Activated T-cell treated with anti-CD3 and anti-CD28 coated beads, Interleukin-2, amount 50 U/mL, for 48 hours (primary cell): ENCODE data around the gene MBLAC1.

Experiments
- DNase-seq, 2 experiments: peaks; one replicate each; pipeline ENCODE4 v3.0.0-alpha.2; 2020

Gene MBLAC1

GRCh38 chr7:100098913-100099312 is 27.9 kb upstream of the MBLAC1 start:
- no peak for DNase-seq

- no peak for DNase-seq
Measured at GRCh38 chr7:100099452-100099851, 27.3 kb upstream of the MBLAC1 start.

- DNase-seq: peak; percentile 90 to 91
Measured at GRCh38 chr7:100100420-100101015, 26.2 kb upstream of the MBLAC1 start.

- peak; percentile 97 to 99 for DNase-seq
Measured at GRCh38 chr7:100101016-100101862, 25.5 kb upstream of the MBLAC1 start, which contains the start of the genes AP4M1 and MCM7. Gene AP4M1, plus strand, starts transcription at chr7:100101643. Its CDS starts 72 bp downstream, at chr7:100101715. Gene MCM7, minus strand, starts transcription at chr7:100101397. Its CDS starts 103 bp downstream, at chr7:100101294.

- no peak for DNase-seq
Measured at GRCh38 chr7:100102950-100103840, 23.6 kb upstream of the MBLAC1 start.

- no peak for DNase-seq
Measured at GRCh38 chr7:100105534-100105933, 21.2 kb upstream of the MBLAC1 start.

- no peak for DNase-seq
Measured at GRCh38 chr7:100106633-100107032, 20.1 kb upstream of the MBLAC1 start.

- no peak for DNase-seq
Measured at GRCh38 chr7:100107125-100107737, 19.5 kb upstream of the MBLAC1 start.

- no peak for DNase-seq
Measured at GRCh38 chr7:100107890-100108289, 18.9 kb upstream of the MBLAC1 start.

GRCh38 chr7:100109521-100110163 is 17.1 kb upstream of the MBLAC1 start:
- DNase-seq: no peak

- no peak for DNase-seq
Measured at GRCh38 chr7:100111156-100111555, 15.6 kb upstream of the MBLAC1 start.

- no peak for DNase-seq
Measured at GRCh38 chr7:100111914-100112313, 14.9 kb upstream of the MBLAC1 start.

- DNase-seq: no peak
Measured at GRCh38 chr7:100115026-100115425, 11.7 kb upstream of the MBLAC1 start.

- DNase-seq: no peak
Measured at GRCh38 chr7:100118388-100119071, 8.2 kb upstream of the MBLAC1 start.

GRCh38 chr7:100119072-100119969 is 7.4 kb upstream of the MBLAC1 start, which contains the start of the genes CNPY4 and TAF6:
Gene CNPY4, plus strand, starts transcription at chr7:100119634. Its CDS starts 111 bp downstream, at chr7:100119745.
Gene TAF6, minus strand, starts transcription at chr7:100119358. Its CDS starts 5,149 bp downstream, at chr7:100114209.
- DNase-seq: peak; percentile 96

- peak; percentile 84 to 85 for DNase-seq
Measured at GRCh38 chr7:100119970-100120732, 6.6 kb upstream of the MBLAC1 start.

- no peak for DNase-seq
Measured at GRCh38 chr7:100120733-100121036, 6.1 kb upstream of the MBLAC1 start.

GRCh38 chr7:100122067-100122466 is 4.7 kb upstream of the MBLAC1 start:
- no peak for DNase-seq

- no peak for DNase-seq
Measured at GRCh38 chr7:100122568-100122967, 4.2 kb upstream of the MBLAC1 start.
